Prostate gland (tissue), 2 donors: Measurements from ENCODE around the gene TGFA.

Experiments used
- CTCF ChIP-seq, 4 experiments: fragments of 200-600 bp in 2 of 4; fragments of 450-650 bp in 2 of 4; sonication (generic) in 2 of 4; IDR thresholded peaks; 1 replicate in 3 of 4; 2 replicates in 1 of 4; pipeline ENCODE4 v1.5.1; 2016 to 2019; ENCODE audit warnings: antibody characterized with exemption in 4 of 4, mild to moderate bottlenecking in 2 of 4, moderate library complexity in 2 of 4
- POLR2A ChIP-seq: fragments of 450-650 bp; IDR thresholded peaks from one replicate; pipeline ENCODE4 v1.6.1; 2016; ENCODE audit warnings: antibody characterized with exemption, mild to moderate bottlenecking
- POLR2AphosphoS5 ChIP-seq: sonication (generic); formaldehyde crosslinking; IDR thresholded peaks from one replicate; pipeline ENCODE4 v1.6.1; 2017; ENCODE audit warnings: antibody characterized with exemption

GRCh38 chr2:70503896-70504295, 49.7 kb downstream of the TGFA start:
- TF ChIP-seq CTCF (IDR thresholded peaks at IDR 0.05): no peak
- no peak for TF ChIP-seq POLR2AphosphoS5
- no peak for TF ChIP-seq POLR2A
